Brain pericyte (primary cell): ENCODE measurements around the gene OXER1.

ENCODE experiments used
- DNase-seq: peaks from one replicate; pipeline ENCODE4 v3.0.0-alpha.2; 2012; ENCODE audit warnings: low read depth, low spot score

OXER1 gene

GRCh38 chr2:42769583-42770287 lies 5.8 kb upstream of the OXER1 start:
- no peak for DNase-seq

- DNase-seq, result no peak
These were observed 4.8 kb upstream of the OXER1 start for GRCh38 chr2:42768706-42769256.

GRCh38 chr2:42767899-42768705 lies 4.2 kb upstream of the OXER1 start:
- DNase-seq, result no peak

- DNase-seq, result no peak
These were observed 3.4 kb upstream of the OXER1 start for GRCh38 chr2:42767080-42767898.

GRCh38 chr2:42765686-42766085 lies 1.8 kb upstream of the OXER1 start:
- DNase-seq, result no peak

- DNase-seq, result no peak
These were observed 966 bp upstream of the OXER1 start for GRCh38 chr2:42764901-42765300.

GRCh38 chr2:42762823-42763804 lies 821 bp downstream of the OXER1 start:
- DNase-seq, result no peak

- no peak for DNase-seq
These were observed 1.8 kb downstream of the OXER1 start for GRCh38 chr2:42762155-42762554.

GRCh38 chr2:42761554-42761953 lies 2.4 kb downstream of the OXER1 start:
- no peak for DNase-seq

GRCh38 chr2:42758751-42759150 lies 5.2 kb downstream of the OXER1 start:
- no peak for DNase-seq

GRCh38 chr2:42757981-42758740 lies 5.8 kb downstream of the OXER1 start:
- DNase-seq, result no peak

GRCh38 chr2:42756966-42757513 lies 6.9 kb downstream of the OXER1 start:
- DNase-seq, result no peak

GRCh38 chr2:42756150-42756775 lies 7.7 kb downstream of the OXER1 start:
- DNase-seq, result no peak

GRCh38 chr2:42755191-42755880 lies 8.6 kb downstream of the OXER1 start:
- DNase-seq, result no peak

- DNase-seq, result no peak
These were observed 9.2 kb downstream of the OXER1 start for GRCh38 chr2:42754776-42755140.

- no peak for DNase-seq
These were observed 9.7 kb downstream of the OXER1 start for GRCh38 chr2:42754021-42754775.

- no peak for DNase-seq
These were observed 10.8 kb downstream of the OXER1 start for GRCh38 chr2:42752816-42753813.
